Gastrocnemius medialis (tissue), 4 donors: ENCODE data around the gene KRT79. TPM values are rescaled to one million over a fixed set of nuclear protein-coding genes. Genes with fewer than 3 reads are reported as not detected.

Experiments
- ATAC-seq, 2 donors: fragments of 150-250 bp; one replicate each; pipeline ENCODE4 v1.9.1; 2016
- DNase-seq, 2 donors: peaks; one replicate each; pipeline ENCODE4 v3.0.0-alpha.2; 2019
- H3K27ac ChIP-seq, 4 donors: fragments of 200-600 bp; sonication (generic); 1 replicate in 1 of 4; 2 replicates in 3 of 4; pipeline ENCODE4 v1.5.1; 2016 to 2018; ENCODE audit warnings: mild to moderate bottlenecking in 2 of 4, moderate library complexity in 1 of 4
- H3K27me3 ChIP-seq, 3 donors: fragments of 200-600 bp; sonication (generic) in 2 of 3; 1 replicate in 1 of 3; 2 replicates in 2 of 3; pipeline versions ENCODE4 v1.5.1 to v1.6.0; 2016 to 2019; ENCODE audit warnings: mild to moderate bottlenecking in 1 of 3, moderate library complexity in 1 of 3
- H3K36me3 ChIP-seq, 2 donors: fragments of 200-600 bp; sonication (generic) in 1 of 2; one replicate each; pipeline ENCODE4 v1.5.1; 2017 to 2018
- H3K4me1 ChIP-seq, 2 donors: fragments of 200-600 bp; sonication (generic) in 1 of 2; one replicate each; pipeline ENCODE4 v1.5.1; 2016 to 2017; ENCODE audit warnings: mild to moderate bottlenecking in 2 of 2
- H3K4me3 ChIP-seq, 4 donors: fragments of 200-600 bp; sonication (generic) in 3 of 4; 1 replicate in 1 of 4; 2 replicates in 3 of 4; pipeline ENCODE4 v1.5.1; 2016 to 2019; ENCODE audit warnings: mild to moderate bottlenecking in 2 of 4
- H3K9me3 ChIP-seq, 3 donors: fragments of 200-600 bp; sonication (generic) in 2 of 3; 1 replicate in 1 of 3; 2 replicates in 2 of 3; pipeline ENCODE4 v1.5.1; 2016 to 2019
- POLR2A ChIP-seq, 2 donors: fragments of 450-650 bp; IDR thresholded peaks; one replicate each; pipeline ENCODE4 v1.6.1; 2017; ENCODE audit warnings: antibody characterized with exemption in 2 of 2, mild to moderate bottlenecking in 2 of 2, moderate library complexity in 2 of 2
- in situ Hi-C, 4 donors: fragments of 200-750 bp; cut with MboI; loops; one replicate each; pipeline versions ENCODE4 v1.15.0 to v1.8.0; 2017; ENCODE audit warnings: low sequenced_read_pairs in 4 of 4
- intact Hi-C: fragments of 100-400 bp; cut with DNase I; formaldehyde crosslinking; loops from one replicate; pipeline ENCODE4 v1.15.1; 2023; ENCODE audit warnings: low total_unique reads
- total RNA-seq, 4 donors: library from RNA; depleted of rRNA; stranded (reverse); fragments of >200 nt; gene quantifications; one replicate each; pipeline versions ENCODE4 v1.1.0 to v1.2.3, GENCODE V29; 2016
- TF ChIP-seq, protein P1 (sequence below), 5 experiments: fragments of 450-650 bp in 3 of 5; fragments of 200-600 bp in 2 of 5; sonication (generic) in 2 of 5; IDR thresholded peaks in 4 of 5; conservative IDR thresholded peaks in 1 of 5; 1 replicate in 4 of 5; 2 replicates in 1 of 5; pipeline ENCODE4 v1.5.1; 2016 to 2019; ENCODE audit warnings: antibody characterized with exemption in 5 of 5, mild to moderate bottlenecking in 3 of 5, moderate library complexity in 3 of 5

KRT79 gene
- total RNA-seq, 4 donors from 2014 or later: not detected

DNA sequence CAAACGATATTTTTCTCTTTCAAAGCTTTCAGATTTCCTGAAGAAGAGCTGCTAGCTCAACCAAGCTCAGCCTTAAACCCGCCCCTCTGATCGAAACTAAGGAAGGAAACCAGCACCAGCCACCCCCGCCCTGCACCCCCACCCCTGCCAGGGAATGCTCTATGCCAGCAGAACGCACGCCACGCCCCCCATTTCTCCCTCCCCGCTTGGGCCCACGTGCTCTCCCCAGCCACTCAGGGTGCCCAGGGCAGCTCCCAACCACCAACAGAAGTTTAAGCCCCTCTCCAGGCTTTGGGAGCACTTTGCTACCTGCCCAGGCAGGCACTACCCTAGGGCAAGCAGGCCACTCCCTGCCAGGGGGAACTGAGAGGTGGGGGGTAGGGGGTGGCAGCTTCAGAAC, 33.5 kb upstream of the KRT79 start:
- H3K9me3 ChIP-seq: no peaks in the 10 kb centered on the region
- in situ Hi-C loops: no loop called here
- intact Hi-C loops: no loop called here
- ATAC-seq (no peak), DNase-seq (peak in 1 of 2 donors; percentile 25)
- H3K4me3 ChIP-seq: no peak overlapping the region
- H3K36me3 ChIP-seq: no peaks in the 10 kb centered on the region
- TF ChIP-seq POLR2A (IDR thresholded peaks at IDR 0.05): no peak
- TF ChIP-seq, protein P1, sequence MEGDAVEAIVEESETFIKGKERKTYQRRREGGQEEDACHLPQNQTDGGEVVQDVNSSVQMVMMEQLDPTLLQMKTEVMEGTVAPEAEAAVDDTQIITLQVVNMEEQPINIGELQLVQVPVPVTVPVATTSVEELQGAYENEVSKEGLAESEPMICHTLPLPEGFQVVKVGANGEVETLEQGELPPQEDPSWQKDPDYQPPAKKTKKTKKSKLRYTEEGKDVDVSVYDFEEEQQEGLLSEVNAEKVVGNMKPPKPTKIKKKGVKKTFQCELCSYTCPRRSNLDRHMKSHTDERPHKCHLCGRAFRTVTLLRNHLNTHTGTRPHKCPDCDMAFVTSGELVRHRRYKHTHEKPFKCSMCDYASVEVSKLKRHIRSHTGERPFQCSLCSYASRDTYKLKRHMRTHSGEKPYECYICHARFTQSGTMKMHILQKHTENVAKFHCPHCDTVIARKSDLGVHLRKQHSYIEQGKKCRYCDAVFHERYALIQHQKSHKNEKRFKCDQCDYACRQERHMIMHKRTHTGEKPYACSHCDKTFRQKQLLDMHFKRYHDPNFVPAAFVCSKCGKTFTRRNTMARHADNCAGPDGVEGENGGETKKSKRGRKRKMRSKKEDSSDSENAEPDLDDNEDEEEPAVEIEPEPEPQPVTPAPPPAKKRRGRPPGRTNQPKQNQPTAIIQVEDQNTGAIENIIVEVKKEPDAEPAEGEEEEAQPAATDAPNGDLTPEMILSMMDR (IDR thresholded peaks at IDR 0.05 in 4 of 5, conservative IDR thresholded peaks at IDR 0.05 in 1 of 5): no peak
- H3K27me3 ChIP-seq: no peaks in the 10 kb centered on the region
- peaks cover 0 to 3% of the 10 kb centered on the region in 2 donors for H3K4me1 ChIP-seq
- H3K27ac ChIP-seq: no peak overlapping the region

- intact Hi-C loops (no loop called here), in situ Hi-C loops (no loop called here)
- H3K4me1 ChIP-seq: peaks cover 0 to 3% of the 10 kb centered on the region in 2 donors
- DNase-seq (no peak), ATAC-seq (no peak)
- no peak overlapping the region for H3K4me3 ChIP-seq
- no peak for TF ChIP-seq POLR2A (IDR thresholded peaks at IDR 0.05)
- TF ChIP-seq, protein P1 (IDR thresholded peaks at IDR 0.05 in 4 of 5, conservative IDR thresholded peaks at IDR 0.05 in 1 of 5): no peak
- H3K27me3 ChIP-seq: no peaks in the 10 kb centered on the region
- no peak overlapping the region for H3K27ac ChIP-seq
- no peaks in the 10 kb centered on the region for H3K36me3 ChIP-seq
- no peaks in the 10 kb centered on the region for H3K9me3 ChIP-seq
Observed at GRCh38 chr12:52867152-52867551, 33.0 kb upstream of the KRT79 start.

DNA sequence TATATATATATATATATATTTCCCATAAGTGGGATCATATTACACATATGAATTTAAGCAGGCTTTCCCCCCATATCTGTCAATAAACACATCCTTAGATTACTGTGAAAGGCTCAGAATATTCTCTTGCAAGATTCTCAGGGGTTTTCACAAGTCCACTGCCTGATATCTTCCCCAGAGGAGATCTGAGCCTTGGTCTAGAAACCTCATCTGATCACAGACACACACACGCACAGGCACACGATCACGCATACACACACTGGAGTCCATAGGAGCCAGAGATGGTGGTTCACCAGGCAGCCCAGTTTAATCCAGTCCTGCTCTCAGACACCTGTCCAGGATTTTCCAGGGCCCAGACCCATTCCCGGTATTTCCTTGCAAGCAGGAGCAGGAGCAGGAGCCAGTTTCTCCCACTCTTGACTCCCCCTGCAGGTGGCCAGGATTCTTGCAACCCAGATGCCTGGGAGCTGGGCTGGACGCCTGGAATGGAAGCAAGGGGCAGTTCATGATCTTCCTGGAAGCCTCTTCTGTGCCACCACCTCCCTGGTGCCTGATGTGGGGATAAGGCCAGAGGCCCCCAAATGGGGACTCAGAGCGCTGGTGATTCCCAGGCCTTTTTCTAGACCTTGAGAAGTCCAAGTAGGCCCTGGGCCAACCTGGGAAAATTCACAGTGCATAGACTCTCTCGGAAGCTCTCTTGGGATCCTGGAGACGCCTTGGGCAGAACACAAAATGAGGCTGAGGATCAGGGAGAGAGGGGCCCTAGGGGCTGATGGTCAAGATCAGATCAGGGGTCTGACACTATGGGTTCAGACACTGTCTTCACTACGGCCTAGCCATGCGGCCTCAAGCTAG, 31.2 kb upstream of the KRT79 start:
- TF ChIP-seq, protein P1 (IDR thresholded peaks at IDR 0.05 in 4 of 5, conservative IDR thresholded peaks at IDR 0.05 in 1 of 5): peak in 4 of 5 experiments; percentile 22 to 56 (median 46)
- no peak for TF ChIP-seq POLR2A (IDR thresholded peaks at IDR 0.05)
- no peak for DNase-seq
- no peak overlapping the region for H3K27ac ChIP-seq
- no peaks in the 10 kb centered on the region for H3K9me3 ChIP-seq
- H3K27me3 ChIP-seq: no peaks in the 10 kb centered on the region
- in situ Hi-C loops (no loop called here), intact Hi-C loops (no loop called here)
- H3K36me3 ChIP-seq: no peaks in the 10 kb centered on the region
- no peaks in the 10 kb centered on the region for H3K4me1 ChIP-seq
- no peak overlapping the region for H3K4me3 ChIP-seq
- ATAC-seq: no peak

- Histone ChIP-seq H3K36me3 (no peaks in the 10 kb centered on the region), H3K27me3 (no peaks in the 10 kb centered on the region), H3K9me3 (no peaks in the 10 kb centered on the region), H3K27ac (no peak overlapping the region), H3K4me3 (no peak overlapping the region), H3K4me1 (no peaks in the 10 kb centered on the region)
- in situ Hi-C loops (no loop called here), intact Hi-C loops (no loop called here)
- DNase-seq: no peak
- TF ChIP-seq, protein P1 (IDR thresholded peaks at IDR 0.05 in 4 of 5, conservative IDR thresholded peaks at IDR 0.05 in 1 of 5): no peak
- no peak for TF ChIP-seq POLR2A (IDR thresholded peaks at IDR 0.05)
- no peak for ATAC-seq
Observed at GRCh38 chr12:52862023-52862422, 27.9 kb upstream of the KRT79 start.
